ENCODE results near the gene GLIS2. TPM values are rescaled to one million over a fixed set of nuclear protein-coding genes. Genes with fewer than 3 reads are reported as not detected.

GLIS2 gene
- total RNA-seq, result 21.5 TPM
- long read RNA-seq, partial matches to known transcripts, result 0 of 38 reads
- long read RNA-seq, other reads (novel, unspliced or antisense), result 38 of 38 reads

DNA sequence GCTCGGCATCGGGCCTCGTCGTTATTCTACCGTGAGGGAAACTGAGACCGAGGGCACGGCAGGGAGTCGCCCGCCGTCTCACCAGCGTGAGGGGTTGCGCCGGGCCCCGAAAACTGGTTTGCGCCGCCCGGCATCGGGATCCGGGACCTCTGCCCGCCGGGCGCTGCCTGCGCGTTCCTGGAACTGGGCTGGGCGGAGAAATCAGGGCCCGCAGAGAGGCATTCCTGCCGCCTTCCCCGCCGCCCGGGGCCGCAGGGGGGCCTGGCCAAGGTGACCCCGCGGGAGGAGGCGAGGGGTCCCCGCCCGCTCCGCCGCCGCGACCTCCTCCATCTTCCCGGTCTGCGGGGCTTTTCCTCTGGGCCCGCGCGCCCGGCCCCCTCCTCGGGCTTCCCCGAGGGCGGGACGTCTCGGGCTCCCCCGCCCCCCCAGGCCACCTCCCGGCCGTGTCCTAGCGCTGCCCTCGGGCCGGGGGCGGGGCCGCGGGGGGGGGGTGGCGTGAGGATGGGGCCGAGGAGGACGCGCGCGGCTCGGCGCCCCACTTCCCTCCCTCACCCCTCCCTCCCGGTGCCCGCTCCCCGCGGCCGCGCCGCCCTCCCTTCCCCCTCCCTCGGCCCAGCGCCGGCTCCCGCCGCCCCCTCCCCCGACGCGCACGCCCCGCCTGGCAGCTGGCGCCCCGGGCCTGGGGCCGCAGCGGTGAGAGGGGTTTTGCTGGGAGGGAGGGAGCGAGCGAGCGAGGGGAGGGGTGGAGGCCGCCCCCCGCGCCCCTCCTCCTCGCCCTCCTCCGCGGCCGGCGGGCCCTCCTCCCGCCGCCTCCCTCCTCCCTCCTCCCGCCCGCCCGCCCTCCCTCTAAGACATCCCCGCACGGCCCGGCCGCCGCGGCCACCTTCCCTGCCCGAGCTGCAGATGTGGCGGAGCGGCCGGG is at the start of gene GLIS2:
Gene GLIS2 (plus strand): TSS at position 882 of the 922 bp plus-strand sequence. CDS start 16,214 bp downstream, outside the sequence.
- TF ChIP-seq, protein P1, sequence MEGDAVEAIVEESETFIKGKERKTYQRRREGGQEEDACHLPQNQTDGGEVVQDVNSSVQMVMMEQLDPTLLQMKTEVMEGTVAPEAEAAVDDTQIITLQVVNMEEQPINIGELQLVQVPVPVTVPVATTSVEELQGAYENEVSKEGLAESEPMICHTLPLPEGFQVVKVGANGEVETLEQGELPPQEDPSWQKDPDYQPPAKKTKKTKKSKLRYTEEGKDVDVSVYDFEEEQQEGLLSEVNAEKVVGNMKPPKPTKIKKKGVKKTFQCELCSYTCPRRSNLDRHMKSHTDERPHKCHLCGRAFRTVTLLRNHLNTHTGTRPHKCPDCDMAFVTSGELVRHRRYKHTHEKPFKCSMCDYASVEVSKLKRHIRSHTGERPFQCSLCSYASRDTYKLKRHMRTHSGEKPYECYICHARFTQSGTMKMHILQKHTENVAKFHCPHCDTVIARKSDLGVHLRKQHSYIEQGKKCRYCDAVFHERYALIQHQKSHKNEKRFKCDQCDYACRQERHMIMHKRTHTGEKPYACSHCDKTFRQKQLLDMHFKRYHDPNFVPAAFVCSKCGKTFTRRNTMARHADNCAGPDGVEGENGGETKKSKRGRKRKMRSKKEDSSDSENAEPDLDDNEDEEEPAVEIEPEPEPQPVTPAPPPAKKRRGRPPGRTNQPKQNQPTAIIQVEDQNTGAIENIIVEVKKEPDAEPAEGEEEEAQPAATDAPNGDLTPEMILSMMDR (IDR thresholded peaks at IDR 0.05), result no peak
- peaks cover 11% of the 10 kb centered on the region for H3K27me3 ChIP-seq (ENCODE audit: low read depth)
- ATAC-seq (peak; percentile 87), DNase-seq (peak; percentile 83)
- intact Hi-C loops (cut with DNase I), result no loop called here
- peak within 1 kb of the TSS; percentile 79 for H3K4me3 ChIP-seq
- no peaks in the 10 kb centered on the region for H3K9me3 ChIP-seq
- H3K36me3 ChIP-seq, result no peaks in the 10 kb centered on the region
- H3K4me1 ChIP-seq, result peaks cover 55% of the 10 kb centered on the region
- peak within 1 kb of the TSS; percentile 94 for H3K27ac ChIP-seq

DNA sequence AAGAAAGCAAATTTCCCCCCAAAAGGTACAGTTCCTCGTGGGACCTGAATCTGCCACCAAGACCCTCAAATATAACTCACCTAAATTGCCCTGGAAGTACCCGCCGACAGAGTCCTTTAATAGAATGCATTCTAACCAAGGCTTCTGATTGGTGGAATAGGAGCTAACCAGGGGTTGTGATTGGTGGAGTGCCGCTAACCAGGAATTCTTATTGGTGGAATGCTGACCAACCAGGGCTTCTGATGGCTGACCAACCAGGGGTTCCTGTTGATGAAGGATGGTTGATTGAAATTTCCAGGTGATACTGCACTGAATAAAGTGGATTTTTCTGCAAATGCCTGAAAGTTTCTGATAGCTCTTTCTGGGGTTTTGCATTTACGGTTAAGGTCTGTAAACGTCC is 49.5 kb upstream of the GLIS2 start:
- Histone ChIP-seq H3K4me1 (peaks cover 19% of the 10 kb centered on the region), H3K36me3 (peaks cover 13% of the 10 kb centered on the region), H3K9me3 (no peaks in the 10 kb centered on the region), H3K27ac (no peak overlapping the region), H3K27me3 (ENCODE audit: low read depth) (no peaks in the 10 kb centered on the region), H3K4me3 (no peak overlapping the region)
- intact Hi-C loops (cut with DNase I), result no loop called here
- DNase-seq (no peak), ATAC-seq (no peak)
- TF ChIP-seq, protein P1 (IDR thresholded peaks at IDR 0.05), result no peak

DNA sequence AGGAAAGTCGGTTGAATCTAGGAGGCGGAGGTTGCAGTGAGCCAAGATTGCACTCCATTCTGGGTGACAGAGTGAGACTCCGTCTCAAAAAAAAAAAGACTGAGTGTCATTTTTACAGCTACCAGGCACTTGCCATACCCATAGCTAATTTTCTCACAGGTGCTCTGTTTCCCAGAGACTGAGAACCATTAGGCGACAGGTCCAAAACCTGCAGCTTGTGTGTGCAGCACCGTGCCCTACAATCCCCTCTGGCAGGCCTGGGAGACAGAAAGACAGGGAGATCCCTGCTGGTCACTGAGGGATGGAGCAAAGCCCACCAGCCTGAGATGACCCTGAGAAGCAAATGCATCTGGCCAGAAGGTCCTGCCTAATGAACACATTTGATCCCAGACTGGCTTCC is 45.8 kb upstream of the GLIS2 start:
- no peaks in the 10 kb centered on the region for H3K27me3 ChIP-seq (ENCODE audit: low read depth)
- H3K27ac ChIP-seq, result no peak overlapping the region
- intact Hi-C loops (cut with DNase I), result no loop called here
- ATAC-seq, result no peak
- no peak overlapping the region for H3K4me3 ChIP-seq
- H3K36me3 ChIP-seq, result no peaks in the 10 kb centered on the region
- H3K9me3 ChIP-seq, result no peaks in the 10 kb centered on the region
- TF ChIP-seq, protein P1 (IDR thresholded peaks at IDR 0.05), result no peak
- no peak for DNase-seq
- peaks cover 18% of the 10 kb centered on the region for H3K4me1 ChIP-seq

DNA sequence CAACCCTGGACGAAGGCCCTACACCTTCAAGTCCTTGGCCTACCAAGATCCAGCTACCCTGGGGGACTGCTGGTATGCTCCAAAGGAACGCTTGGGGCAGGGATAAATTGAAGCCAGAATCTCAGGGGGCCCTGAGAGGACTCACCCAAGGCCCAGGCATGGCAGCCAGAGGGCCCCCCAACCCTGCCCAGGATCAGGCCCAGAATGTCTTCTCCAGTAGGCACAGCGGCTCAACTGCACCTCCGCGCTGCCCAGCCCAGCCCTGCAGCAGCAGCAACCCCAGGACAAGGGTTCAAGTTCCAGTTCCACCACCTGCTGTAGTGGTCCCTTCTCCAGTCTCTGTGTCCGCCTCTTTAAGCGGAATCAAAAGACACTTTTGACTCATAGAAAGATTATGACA is 45.3 kb upstream of the GLIS2 start:
- intact Hi-C loops (cut with DNase I), result no loop called here
- H3K9me3 ChIP-seq, result no peaks in the 10 kb centered on the region
- H3K4me1 ChIP-seq, result peaks cover 18% of the 10 kb centered on the region
- H3K27me3 ChIP-seq (ENCODE audit: low read depth), result no peaks in the 10 kb centered on the region
- no peak for DNase-seq
- no peak for ATAC-seq
- H3K27ac ChIP-seq, result peak overlapping the region; percentile 93
- TF ChIP-seq, protein P1 (IDR thresholded peaks at IDR 0.05), result no peak
- no peaks in the 10 kb centered on the region for H3K36me3 ChIP-seq
- H3K4me3 ChIP-seq, result peak overlapping the region; percentile 65

DNA sequence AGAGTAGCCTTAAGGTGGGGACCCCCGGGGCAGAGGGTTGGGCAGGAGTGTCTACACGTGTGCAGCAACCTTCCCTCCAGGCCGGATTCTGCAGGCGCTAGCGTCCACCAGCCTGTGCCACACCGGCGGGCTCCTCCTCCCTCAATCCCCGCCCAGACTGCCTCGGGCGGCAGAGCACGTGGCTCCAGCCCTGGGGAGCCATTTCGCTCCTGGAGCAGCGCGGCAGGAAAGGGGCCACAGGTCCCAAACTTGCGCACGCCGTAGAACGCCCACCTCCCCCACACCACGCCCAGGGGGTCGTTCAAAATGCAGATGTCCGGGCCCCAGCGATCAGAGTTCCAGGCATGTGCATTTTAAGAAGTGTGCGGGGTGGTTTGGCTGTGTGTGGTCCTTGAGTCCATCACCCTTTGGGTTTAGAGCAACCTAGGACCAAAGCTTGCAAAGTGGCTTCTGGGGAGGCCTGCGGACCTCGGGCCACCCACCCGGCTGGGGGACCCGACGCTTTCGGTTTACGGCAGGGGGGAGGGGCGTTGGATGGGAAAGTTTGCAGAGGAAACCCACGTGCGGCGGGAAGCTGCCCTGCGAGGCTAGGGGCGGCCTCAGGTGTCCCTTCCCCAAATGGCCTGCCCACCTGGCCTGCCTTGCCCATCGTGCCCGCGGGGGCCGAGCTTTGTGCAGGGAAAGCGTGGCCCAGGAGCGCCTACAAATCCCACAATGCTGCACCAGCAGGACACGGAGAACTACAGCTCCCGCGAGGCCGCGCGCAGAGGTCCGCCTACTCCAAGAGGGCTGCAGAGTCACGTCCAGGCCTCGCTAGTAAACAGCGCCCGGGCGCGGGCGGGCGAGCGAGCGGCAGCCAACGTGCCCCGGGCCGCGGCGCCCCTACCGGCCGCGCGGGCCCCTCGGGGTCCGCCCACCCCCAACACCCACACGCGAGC is 44.4 kb upstream of the GLIS2 start:
- Histone ChIP-seq H3K9me3 (no peaks in the 10 kb centered on the region), H3K27ac (peak overlapping the region; percentile 93), H3K27me3 (ENCODE audit: low read depth) (no peaks in the 10 kb centered on the region), H3K36me3 (no peaks in the 10 kb centered on the region), H3K4me3 (peak overlapping the region; percentile 65), H3K4me1 (peaks cover 18% of the 10 kb centered on the region)
- DNase-seq, result peak; percentile 97
- peak; percentile 90 to 93 for ATAC-seq
- intact Hi-C loops (cut with DNase I), result no loop called here
- TF ChIP-seq, protein P1 (IDR thresholded peaks at IDR 0.05), result peak; percentile 17

All from lower lobe of right lung (tissue), 2 donors.